Left ventricle myocardium inferior (tissue), 1 donor: ENCODE measurements around the gene LRG1. TPM values are rescaled to one million over a fixed set of nuclear protein-coding genes. Genes with fewer than 3 reads are reported as not detected.

Experiments
- DNase-seq: peaks from one replicate; pipeline ENCODE4 v3.0.0-alpha.2; 2020
- H3K27ac ChIP-seq: fragments of 200-600 bp; replicated peaks from 2 replicates; pipeline ENCODE4 v1.8.0; 2021
- H3K27me3 ChIP-seq: fragments of 200-600 bp; 2 replicates; pipeline ENCODE4 v1.8.0; 2021; ENCODE audit warnings: low read depth
- H3K36me3 ChIP-seq: fragments of 200-600 bp; 2 replicates; pipeline ENCODE4 v1.8.0; 2021
- H3K4me1 ChIP-seq: fragments of 200-600 bp; 2 replicates; pipeline ENCODE4 v1.8.0; 2021
- H3K4me3 ChIP-seq: fragments of 200-600 bp; 2 replicates; pipeline ENCODE4 v1.8.0; 2021; ENCODE audit warnings: mild to moderate bottlenecking, moderate library complexity
- H3K9me3 ChIP-seq: fragments of 200-600 bp; replicated peaks from 2 replicates; pipeline ENCODE4 v1.8.0; 2021
- intact Hi-C: fragments of 100-400 bp; cut with micrococcal nuclease; formaldehyde crosslinking; loops from one replicate; pipeline ENCODE4 v1.11.0; 2022
- total RNA-seq: library from RNA; stranded (reverse); fragmentation: NEBNext Ultra II Directional; extraction: Animal tissue kit (Norgen Biotek cat#: 25700); gene quantifications from one replicate; pipeline ENCODE4 v1.2.1, GENCODE V29; 2021
- TF ChIP-seq, protein P1 (sequence below): fragments of 200-600 bp; IDR thresholded peaks from 2 replicates; pipeline ENCODE4 v1.8.0; 2021; ENCODE audit warnings: antibody characterized with exemption, mild to moderate bottlenecking, borderline replicate concordance
- donor health status: DM: no; HTN: yes; CAD: no; lungs with severe emphysema.

Gene LRG1
- total RNA-seq, 1 donor from 2014 or later, result 0.41 TPM

DNA sequence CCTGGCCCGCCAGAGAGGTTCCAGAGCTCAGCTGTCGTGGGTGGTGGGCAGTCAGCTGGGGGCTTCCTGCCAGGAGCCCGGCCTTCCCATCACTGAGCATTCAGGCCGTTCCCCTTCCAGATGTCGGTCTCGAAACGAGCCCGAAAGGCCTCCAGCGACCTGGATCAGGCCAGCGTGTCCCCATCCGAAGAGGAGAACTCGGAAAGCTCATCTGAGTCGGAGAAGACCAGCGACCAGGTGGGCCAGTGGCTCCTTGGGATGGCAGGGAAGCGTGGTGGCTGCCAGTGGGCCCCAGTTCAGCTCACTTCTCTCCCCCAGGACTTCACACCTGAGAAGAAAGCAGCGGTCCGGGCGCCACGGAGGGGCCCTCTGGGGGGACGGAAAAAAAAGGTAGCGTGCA is 48.4 kb downstream of the LRG1 start:
- Histone ChIP-seq H3K27me3 (no peaks in the 10 kb centered on the region), H3K4me1 (peaks cover 8% of the 10 kb centered on the region), H3K27ac (no peak overlapping the region), H3K4me3 (no peak overlapping the region), H3K9me3 (no peaks in the 10 kb centered on the region), H3K36me3 (peaks cover 73% of the 10 kb centered on the region)
- intact Hi-C loops, result no loop called here
- TF ChIP-seq, protein P1, sequence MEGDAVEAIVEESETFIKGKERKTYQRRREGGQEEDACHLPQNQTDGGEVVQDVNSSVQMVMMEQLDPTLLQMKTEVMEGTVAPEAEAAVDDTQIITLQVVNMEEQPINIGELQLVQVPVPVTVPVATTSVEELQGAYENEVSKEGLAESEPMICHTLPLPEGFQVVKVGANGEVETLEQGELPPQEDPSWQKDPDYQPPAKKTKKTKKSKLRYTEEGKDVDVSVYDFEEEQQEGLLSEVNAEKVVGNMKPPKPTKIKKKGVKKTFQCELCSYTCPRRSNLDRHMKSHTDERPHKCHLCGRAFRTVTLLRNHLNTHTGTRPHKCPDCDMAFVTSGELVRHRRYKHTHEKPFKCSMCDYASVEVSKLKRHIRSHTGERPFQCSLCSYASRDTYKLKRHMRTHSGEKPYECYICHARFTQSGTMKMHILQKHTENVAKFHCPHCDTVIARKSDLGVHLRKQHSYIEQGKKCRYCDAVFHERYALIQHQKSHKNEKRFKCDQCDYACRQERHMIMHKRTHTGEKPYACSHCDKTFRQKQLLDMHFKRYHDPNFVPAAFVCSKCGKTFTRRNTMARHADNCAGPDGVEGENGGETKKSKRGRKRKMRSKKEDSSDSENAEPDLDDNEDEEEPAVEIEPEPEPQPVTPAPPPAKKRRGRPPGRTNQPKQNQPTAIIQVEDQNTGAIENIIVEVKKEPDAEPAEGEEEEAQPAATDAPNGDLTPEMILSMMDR, result no peak
- no peak for DNase-seq

DNA sequence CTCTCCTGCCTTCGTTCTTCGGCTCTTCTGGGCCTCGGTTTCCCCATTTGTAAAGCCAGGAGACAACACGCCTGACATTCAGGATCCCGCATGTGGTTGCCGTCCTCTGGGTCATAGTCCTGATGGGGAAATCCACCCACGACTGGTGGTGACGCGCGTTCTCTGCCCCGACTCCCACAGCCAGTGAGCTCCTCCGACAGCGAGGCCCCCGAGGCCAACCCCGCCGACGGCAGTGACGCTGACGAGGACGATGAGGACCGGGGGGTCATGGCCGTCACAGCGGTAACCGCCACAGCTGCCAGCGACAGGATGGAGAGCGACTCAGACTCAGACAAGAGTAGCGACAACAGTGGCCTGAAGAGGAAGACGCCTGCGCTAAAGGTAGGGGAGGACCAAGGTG is 51.3 kb downstream of the LRG1 start:
- Histone ChIP-seq H3K4me1 (peaks cover 8% of the 10 kb centered on the region), H3K9me3 (no peaks in the 10 kb centered on the region), H3K4me3 (no peak overlapping the region), H3K27ac (no peak overlapping the region), H3K27me3 (no peaks in the 10 kb centered on the region), H3K36me3 (peaks cover 55% of the 10 kb centered on the region)
- intact Hi-C loops, result no loop called here
- DNase-seq, result no peak
- TF ChIP-seq, protein P1, result no peak

DNA sequence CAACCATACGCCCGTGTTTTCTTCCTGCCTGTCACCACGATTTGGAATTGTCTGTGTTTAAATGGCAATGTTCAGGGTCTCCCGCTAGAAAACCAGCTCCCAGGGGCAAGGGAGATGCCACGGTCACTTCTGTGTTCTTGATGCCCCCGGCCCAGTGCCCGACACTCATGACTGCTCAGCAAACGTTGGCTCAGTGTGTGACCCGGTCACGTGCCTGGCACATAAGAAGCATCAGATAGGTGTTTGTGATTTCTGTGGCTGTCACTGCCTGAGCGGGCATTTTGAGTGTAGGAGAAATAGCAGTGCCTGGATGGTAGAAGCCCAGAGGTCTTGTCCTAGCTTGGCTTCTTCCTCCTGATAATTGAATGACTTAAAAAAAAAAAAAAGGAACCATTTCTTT is 52.3 kb downstream of the LRG1 start:
- H3K4me1 ChIP-seq, result peaks cover 8% of the 10 kb centered on the region

More for the DNA sequence above, 52.3 kb downstream of the LRG1 start:
- no peaks in the 10 kb centered on the region for H3K27me3 ChIP-seq
- peaks cover 59% of the 10 kb centered on the region for H3K36me3 ChIP-seq
- no peak overlapping the region for H3K27ac ChIP-seq
- no peak overlapping the region for H3K4me3 ChIP-seq
- DNase-seq, result no peak
- TF ChIP-seq, protein P1, result no peak
- no peaks in the 10 kb centered on the region for H3K9me3 ChIP-seq
- intact Hi-C loops, result no loop called here

Other genes starting within 250 kb of the LRG1 start
- not detected for gene TMIGD2, start 237.6 kb downstream of the LRG1 start, total RNA-seq
- gene FSD1, start 235.4 kb downstream of the LRG1 start, total RNA-seq, result not detected
- gene STAP2, start 201.2 kb downstream of the LRG1 start, total RNA-seq, result 2.6 TPM
- gene MPND, start 196.5 kb downstream of the LRG1 start, total RNA-seq, result 19.2 TPM
- 18.6 TPM for gene SH3GL1, start 139.5 kb downstream of the LRG1 start, total RNA-seq
- gene CHAF1A, start 137.4 kb downstream of the LRG1 start, total RNA-seq, result 5.1 TPM
- gene UBXN6, start 82.2 kb downstream of the LRG1 start, total RNA-seq, result 113 TPM
- 22.8 TPM for gene HDGFL2, start 67.7 kb downstream of the LRG1 start, total RNA-seq
- gene PLIN4, start 21.6 kb downstream of the LRG1 start, total RNA-seq, result 162 TPM
- 73.5 TPM for gene PLIN5, start 4.8 kb downstream of the LRG1 start, total RNA-seq
- gene SEMA6B, start 19.6 kb upstream of the LRG1 start, total RNA-seq, result 7.2 TPM
- gene TNFAIP8L1, start 99.5 kb upstream of the LRG1 start, total RNA-seq, result 4.2 TPM
- 26.3 TPM for gene MYDGF, start 130.3 kb upstream of the LRG1 start, total RNA-seq
- 52.5 TPM for gene DPP9, start 183.8 kb upstream of the LRG1 start, total RNA-seq